GM12873 (cell line): ENCODE data around the gene NOL9.
A peak's percentile ranks its signal among the peaks of the same experiment; 100 is the strongest.

Source experiments
- CTCF ChIP-seq: IDR thresholded peaks from 2 replicates; pipeline ENCODE4 v1.5.1; 2012; ENCODE audit warnings: low read depth, mild to moderate bottlenecking, moderate library complexity, low read length, control low read depth; ENCODE audit not compliant: insufficient read depth; ENCODE audit errors: missing control alignments

Gene NOL9

GRCh38 chr1:6481820-6482219, 72.5 kb downstream of the NOL9 start:
- TF ChIP-seq CTCF: no peak

DNA sequence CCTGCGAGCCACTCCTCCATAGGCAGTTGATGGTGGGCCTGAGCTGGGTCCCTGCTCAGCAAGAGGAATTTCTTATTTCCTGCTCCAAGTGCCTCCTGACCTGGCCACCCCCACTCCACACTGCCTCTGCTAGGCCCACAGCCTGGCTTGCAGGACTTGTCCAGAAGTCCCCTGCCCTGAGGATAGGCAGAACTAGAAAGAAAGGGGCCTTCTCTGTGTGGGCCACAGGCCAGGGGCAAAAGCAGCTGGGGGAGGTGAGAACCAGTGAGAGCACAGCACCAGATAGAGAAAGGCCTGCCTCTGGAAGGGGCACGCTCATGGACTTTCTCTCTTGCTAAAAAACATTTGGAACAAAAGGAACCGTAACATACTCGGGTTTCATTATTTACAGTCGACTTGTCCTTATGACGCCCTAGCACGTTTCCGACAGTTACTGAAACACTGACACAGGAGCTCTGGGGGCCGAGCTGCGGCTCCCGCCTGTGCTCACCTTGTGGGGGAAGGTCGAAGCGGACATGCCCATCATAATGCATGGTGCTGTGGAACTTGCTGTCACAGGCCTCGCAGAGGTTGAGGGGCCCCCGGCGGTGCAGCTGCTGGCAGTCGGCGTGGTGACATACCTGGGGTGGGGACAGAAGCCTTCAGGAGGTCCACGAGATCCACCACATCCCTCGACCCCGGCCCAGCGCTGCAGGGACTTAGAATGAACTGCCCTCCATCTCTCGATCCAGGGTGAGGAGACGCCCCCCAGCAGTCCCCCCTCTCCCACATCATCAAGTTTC, 77.1 kb downstream of the NOL9 start:
- no peak for TF ChIP-seq CTCF

DNA sequence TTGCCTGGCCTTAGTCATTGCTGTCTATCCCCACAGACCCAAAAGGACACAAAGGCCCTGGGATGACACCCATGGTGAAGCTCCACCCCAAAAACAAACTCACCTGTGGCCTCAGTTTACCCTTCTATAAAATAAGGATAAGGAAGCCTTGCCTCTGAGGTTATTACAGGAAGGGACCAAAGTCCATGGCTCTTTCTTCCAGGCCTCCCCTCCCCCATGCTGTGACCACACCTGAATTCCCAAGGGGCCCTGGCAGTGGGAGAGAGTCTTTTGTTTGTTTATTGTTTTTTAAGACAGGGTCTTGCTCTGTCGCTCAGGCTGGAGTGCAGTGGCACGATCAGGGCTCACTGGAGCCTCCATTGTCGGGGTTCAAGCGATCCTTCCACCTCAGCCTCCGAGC, 77.8 kb downstream of the NOL9 start:
- TF ChIP-seq CTCF: no peak

DNA sequence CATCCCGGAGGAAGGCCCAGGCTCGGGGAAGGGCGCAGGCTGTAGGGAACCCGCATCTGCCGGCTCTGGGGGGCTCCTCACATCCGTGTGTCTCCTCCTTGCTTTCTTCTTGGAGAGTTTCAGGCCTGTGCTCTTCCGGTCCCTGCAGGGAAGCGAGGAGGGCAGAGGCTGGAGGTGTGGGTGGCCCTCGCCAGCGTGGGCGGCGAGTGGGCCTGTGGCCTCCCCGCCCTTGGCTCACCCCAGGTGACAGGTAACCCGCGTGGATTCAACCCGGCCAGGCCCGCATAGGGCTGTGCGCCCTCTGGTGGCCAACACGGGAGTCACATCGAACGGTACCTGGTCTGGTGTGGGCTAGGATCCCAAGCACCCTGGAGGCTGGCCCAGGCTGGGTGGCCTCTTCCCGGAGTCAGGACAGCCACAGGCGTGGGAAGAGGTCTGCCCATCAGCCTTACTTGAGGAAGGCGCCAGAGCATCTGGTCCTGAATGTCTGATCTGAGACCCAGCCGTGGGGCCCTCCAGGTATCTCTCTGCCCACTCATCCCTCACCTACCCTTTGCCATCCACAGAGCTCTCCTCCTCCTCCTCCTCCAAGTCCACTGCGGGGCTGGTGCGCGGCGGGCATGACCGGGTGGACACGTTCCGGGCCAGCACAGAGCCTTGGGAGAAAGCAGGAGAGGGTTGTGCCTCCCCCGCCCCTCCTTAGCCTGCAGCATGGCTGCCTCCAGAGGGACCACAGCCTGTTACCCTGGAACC, 78.8 kb downstream of the NOL9 start:
- peak; percentile 98 for TF ChIP-seq CTCF

DNA sequence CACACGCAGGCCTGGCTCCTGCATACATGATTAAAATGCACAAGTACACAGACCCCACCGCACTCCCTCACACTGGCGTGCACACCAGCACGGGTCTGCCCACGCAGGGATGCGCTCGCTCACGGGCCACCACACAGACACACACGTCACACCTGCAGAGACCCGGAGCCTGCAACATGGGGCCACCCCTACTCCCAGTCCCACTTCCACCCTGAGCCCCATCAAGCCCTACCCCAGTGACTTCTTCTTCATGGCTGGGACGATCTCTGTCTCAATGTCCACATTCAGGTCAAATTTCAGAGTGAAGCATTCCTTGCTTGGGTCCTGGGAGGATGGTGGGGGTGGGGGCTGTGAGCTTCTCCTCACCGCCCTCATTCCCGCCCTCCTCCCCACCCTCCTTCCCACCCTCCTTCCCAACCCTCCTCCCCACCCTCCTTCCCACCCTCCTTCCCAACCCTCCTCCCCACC, 79.5 kb downstream of the NOL9 start:
- no peak for TF ChIP-seq CTCF

DNA sequence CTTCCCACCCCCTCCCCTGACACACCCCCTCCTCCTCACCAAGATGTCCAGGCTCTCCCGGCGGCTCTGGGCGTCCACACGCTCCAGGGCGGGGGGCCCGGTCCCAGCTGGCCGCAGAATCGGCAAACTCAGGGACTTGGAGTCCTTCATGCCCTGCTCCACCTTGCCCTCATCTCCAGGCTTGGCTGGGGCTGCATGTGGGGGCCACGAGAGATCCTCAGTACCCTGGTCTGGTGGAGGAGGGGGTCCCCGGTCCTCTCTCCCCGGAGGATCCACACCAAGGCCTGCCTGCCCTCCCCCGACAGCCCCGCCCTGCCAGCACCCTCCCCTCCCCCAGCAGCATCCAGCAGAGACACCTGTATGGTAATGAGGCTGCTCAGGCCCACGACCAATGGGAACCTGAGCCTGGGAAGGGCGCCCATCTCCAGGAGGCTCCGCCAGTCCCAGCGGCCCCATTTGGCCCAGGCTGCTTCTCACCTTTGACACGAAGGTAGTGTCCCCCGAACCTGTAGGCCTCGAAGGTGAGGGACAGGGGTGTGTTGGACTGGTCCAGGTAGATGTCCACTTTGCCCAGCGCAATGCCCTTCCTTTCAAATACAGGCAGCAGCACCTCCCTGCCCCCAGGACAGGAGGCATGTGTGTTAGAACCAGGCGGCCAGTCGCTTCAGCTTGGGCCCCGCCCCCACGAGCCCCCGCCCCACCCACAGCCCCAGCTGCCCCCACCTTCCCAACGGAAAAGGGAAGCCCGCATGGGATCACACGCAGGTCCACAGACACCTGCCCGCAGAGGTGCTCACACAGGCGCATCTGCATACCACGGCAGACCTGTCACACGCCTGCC, 80.1 kb downstream of the NOL9 start:
- TF ChIP-seq CTCF: no peak

- no peak for TF ChIP-seq CTCF
These were observed 81.2 kb downstream of the NOL9 start for GRCh38 chr1:6473156-6473555.
